Placental epithelial cell (primary cell): ENCODE results near the gene SPR. TPM values are rescaled to one million over a fixed set of nuclear protein-coding genes. Genes with fewer than 3 reads are reported as not detected.

ENCODE experiments used
- total RNA-seq: library from RNA; depleted of rRNA; stranded (reverse); fragments of >200 nt; gene quantifications from 2 replicates; pipeline ENCODE4 v1.2.3, GENCODE V29; 2012

Gene SPR
- 21.2 and 22.4 TPM in 2 replicates for total RNA-seq

GRCh38 chr2:72887032-72887739 is at the start of gene SPR:
Gene SPR (plus strand): TSS chr2:72887408. CDS start chr2:72887433, 25 bp downstream.

GRCh38 chr2:72917138-72917876 is 30.1 kb downstream of the SPR start, which contains the start of gene EMX1:
Gene EMX1 (plus strand): TSS chr2:72917519. CDS start chr2:72917853, 334 bp downstream.

Other genes with a start within 250 kb of the SPR start
- gene EXOC6B, start 61.4 kb upstream of the SPR start, total RNA-seq, result 31.0 and 48.2 TPM in 2 replicates
- 0.39 and 0.43 TPM in 2 replicates for gene EMX1, start 30.1 kb downstream of the SPR start, total RNA-seq
- gene SFXN5, start 184.3 kb downstream of the SPR start, total RNA-seq, result 6.2 and 9.0 TPM in 2 replicates
- gene RAB11FIP5, start 225.5 kb downstream of the SPR start, total RNA-seq, result 63.2 and 99.7 TPM in 2 replicates